Kidney capillary endothelial cell (primary cell): ENCODE measurements around the gene RBM33.
"Not testable (repeated sequence)": the region's sequence is repeated elsewhere in the genome, so short reads cannot be mapped to it uniquely, and the experiment has no call there.

ENCODE experiments used
- DNase-seq: peaks from one replicate; pipeline ENCODE4 v3.0.0-alpha.2; 2018; ENCODE audit warnings: low spot score

The RBM33 gene

DNA sequence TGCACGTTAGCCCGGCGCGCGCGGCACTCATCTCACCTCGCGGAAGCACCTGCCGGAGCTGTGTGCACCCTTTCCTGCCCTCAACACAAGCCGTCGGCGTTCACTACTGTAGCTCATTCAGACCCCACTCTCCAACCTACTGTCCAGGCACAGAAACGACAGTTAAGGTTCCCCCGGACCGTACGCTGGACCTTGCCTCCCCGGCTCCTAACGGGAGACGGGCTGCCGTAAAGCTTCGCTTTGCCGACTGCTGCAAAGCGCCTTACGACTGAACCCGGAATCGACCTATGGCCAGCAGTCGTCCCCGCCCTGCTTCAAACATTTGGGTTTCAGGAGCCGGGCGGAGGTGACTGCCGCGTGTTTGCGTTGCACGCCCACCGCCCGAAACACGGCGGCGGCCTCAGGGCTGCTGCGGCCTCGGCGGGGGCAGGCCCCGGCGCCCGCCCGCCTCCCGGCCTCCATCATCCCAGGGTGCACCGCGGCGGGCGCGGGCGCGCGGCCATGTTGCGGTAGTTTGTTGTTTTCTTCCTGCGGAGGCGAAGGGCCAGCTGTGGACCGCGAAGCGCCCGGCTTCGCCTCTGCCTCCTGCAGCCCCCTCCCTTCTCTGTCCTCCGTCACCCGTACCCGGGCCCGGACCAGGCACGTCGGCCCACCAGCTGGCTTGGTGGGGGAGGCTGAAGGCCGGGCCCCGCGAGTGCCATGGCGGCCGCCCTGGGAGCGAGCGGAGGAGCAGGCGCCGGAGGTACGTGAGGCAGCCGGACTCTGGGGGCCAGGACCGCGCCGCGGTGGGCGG is at the start of gene RBM33:
RBM33 (plus strand) TSS at position 484 of the 793 bp plus-strand sequence; CDS start at position 700, 216 bp downstream.
- peak; percentile 72 for DNase-seq

- no peak for DNase-seq
Measured at GRCh38 chr7:155594961-155595366, 49.5 kb upstream of the RBM33 start.

DNA sequence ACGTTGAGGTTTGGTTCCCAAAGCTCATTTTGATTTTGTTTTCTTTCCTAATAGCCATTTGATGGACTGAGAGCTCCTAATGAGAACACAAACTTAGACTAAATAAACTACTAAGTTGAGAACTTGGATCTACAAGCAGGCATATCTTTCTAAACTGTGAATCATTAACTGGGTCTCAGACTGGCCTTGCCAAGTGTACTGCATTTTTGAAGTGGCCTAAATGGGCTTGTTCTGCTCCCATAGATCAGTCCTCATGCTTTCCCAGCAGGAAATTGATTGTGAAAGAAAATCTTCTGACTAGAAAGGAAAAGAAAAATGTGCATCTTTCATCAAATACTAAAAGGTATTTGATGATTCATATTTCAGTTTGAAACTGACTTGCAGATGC is 46.7 kb upstream of the RBM33 start:
- no peak for DNase-seq

GRCh38 chr7:155598810-155599210 is 45.7 kb upstream of the RBM33 start:
- DNase-seq: peak; percentile 63

- no peak for DNase-seq
Measured at GRCh38 chr7:155602156-155602555, 42.3 kb upstream of the RBM33 start.

DNA sequence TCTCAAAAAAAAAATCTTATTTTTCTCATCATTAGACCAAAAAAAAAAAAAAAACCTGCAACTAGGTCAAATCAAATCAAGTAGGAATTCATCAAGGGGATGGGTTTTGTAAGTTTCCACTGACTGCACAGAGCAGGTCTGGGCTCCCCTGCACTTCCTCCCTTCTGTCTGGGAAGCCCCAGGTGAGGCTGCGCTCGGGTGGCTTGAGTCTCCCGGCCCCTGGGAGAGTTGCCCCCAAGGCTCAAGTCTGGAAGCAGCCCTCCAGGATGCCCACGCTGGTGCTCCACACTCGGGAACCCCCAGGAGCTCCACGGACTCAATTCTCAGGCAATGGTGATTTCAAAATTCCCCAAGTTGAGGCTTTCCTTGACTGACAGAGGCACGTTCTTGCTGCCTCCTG is 41.7 kb upstream of the RBM33 start:
- no peak for DNase-seq

- DNase-seq: no peak
Measured at GRCh38 chr7:155603205-155603857, 41.1 kb upstream of the RBM33 start.

DNA sequence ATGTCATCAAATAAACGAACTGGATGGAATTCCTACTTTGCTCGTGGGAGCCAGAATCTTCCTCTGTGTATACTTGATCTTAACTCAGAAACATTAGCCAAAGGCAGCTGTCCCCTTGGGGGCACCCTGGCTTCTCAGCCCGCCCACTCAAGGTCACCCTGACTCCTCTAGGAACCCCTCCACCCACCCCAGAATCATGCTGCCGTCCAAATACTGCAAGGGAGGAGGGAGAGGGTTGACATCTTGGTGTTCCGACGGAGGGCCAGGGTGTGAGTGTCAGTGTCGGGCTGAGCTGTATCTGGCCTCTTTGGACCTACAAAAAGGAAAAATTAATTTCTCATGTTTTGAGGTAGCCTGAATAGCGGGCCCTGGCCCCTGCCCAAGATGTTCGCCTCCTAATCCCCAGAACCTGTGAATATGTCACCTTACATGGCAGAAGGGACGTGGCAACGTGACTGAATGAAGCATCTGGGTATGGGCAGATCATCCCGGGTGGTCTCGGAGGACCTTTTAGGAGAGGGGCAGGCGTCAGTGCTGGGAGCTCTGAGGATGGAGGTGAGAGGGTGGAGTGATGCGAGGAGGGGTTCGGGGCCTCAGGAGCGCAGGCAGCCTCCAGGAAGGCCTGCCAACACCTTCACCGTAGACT is 40.5 kb upstream of the RBM33 start:
- no peak for DNase-seq

DNA sequence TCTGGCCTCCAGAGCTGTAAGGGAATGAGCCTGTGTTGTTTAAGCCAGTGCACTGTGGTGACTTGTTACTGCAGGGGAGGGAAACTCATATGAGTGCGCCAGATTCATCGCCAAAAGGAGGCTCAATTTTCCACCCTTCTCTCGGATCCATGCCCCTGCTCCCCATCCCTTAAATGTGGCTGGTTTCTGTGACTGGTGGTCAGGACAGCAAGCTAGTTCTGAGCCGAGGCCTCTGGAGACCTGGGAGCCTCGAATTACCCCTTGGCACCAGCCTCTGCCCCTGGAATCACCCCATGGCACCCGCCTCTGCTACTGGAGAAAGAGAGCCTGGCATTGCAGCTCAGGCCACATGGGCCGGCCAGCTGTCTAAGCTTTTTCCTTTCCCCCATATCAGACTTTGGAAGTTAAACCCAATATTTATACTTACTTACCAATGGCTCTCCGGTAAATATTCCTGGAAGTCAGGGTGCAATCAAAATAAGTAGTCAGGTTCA is 39.9 kb upstream of the RBM33 start:
- DNase-seq: no peak

DNA sequence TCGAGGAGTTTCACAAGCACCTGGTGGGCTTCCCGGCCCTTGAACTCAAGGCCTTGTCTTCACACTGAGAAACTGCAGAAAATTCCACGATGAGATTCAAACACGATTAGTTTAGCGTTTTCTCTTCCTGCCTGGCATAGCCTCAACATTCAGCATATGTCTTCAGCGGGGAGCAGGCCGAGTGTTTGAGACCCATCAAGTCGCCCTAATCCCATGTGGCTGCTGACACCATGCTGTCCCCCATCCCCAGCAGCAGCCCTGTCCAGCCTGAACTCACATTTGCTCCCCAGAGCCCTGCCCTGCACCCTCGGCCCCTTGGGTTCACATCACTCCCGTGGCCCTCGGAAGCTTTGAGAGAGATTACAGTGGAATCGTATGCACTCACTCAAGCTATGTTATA is 35.3 kb upstream of the RBM33 start:
- no peak for DNase-seq

GRCh38 chr7:155610633-155611193 is 33.7 kb upstream of the RBM33 start:
- no peak for DNase-seq

GRCh38 chr7:155611808-155612447 is 32.5 kb upstream of the RBM33 start:
- no peak for DNase-seq

DNA sequence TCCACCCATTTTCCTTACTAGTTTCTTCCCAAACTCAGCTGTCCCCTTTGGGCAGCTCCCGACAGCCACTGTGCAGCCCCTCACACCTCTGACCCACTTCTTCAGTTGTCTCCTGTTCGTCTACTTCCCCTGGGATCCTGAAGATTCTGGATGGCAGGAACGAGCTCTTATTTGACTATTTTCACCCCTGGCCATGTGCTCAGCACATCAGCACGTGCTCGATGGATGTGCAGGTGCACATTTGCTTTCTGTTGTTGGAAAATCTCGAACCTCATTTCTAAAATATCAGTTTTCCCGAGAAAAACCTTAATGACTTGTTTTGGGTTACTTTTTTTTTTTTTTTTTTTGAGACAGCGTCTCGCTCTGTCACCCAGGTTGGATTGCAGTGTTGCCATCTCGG is 31.8 kb upstream of the RBM33 start:
- DNase-seq: no peak

GRCh38 chr7:155615085-155615484 is 29.4 kb upstream of the RBM33 start:
- DNase-seq: not testable (repeated sequence)

DNA sequence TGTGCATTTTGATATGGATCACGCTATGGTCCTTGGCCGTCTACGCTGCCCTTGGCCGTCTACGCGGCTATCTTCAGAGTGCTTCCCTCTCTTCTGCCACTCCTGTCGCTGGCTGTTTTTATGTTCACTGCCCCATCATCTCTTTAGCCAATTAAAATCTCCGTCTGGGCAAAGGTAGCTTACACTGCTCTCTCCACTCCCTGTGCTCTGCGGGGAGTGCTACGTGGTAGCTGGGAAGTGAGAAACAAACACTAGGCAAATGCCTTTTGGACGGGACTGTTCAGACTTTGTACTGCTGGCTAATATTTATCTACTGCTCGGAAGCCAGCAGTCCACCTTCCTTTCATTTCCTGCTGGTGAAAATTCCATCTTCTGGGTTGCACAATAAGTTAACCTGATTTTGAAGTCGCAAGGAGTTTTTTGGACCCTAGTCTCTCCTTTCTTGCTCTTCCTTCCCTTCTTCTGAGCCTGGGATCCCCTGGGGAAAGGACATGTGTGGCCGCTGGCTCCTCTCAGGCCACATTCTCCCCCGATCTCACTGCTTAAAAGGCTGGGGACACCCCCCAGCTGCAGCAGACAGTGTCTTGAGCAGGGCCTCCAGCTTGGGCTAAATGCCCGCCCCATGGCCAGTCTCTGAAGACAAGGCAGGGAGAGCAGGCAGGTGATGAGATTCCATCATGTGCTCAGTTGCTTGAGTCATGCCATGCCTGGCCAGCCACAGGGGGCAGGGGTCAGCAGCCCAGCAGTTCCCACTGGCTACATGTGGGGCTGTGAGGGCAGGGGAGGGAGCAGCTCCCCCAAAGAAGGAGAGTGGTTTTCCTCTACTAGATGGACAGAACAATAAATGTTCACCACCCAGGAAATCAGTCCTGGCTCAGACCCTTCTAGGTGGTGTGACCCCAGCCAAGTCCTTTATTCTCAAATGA is 25.5 kb upstream of the RBM33 start:
- DNase-seq: no peak

DNA sequence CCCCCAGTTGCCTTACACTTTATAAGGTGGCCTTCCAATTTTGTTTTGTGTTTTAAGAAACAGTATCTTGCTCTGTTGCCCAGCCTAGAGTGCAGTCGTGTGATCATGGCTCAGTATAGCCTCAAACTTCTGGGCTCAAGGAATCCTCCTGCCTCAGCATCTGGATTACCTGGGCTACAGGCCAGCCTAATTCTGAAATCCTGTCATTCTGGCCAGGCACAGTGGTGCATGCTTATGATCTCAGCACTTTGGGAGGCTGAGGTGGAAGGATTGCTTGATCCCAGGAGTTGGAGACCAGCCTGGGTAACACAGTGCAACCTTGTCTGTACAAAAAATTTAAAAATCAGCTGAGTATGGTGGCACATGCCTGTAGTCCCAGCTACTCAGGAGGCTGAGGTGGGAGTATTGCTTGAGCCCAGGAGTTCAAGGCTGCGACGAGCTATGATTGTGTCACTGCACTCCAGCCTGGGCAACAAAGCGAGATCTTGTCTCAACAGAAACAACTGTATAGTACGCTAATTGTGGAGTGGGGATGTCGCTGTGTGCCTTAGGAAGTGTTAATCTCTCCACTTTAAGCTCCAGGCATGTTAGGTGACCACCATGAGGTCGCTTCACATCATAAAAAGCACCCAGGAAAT is 24.7 kb upstream of the RBM33 start:
- no peak for DNase-seq

- no peak for DNase-seq
Measured at GRCh38 chr7:155620497-155620896, 24.0 kb upstream of the RBM33 start.

- DNase-seq: no peak
Measured at GRCh38 chr7:155621418-155621980, 23.0 kb upstream of the RBM33 start.

- no peak for DNase-seq
Measured at GRCh38 chr7:155624412-155624811, 20.0 kb upstream of the RBM33 start.

DNA sequence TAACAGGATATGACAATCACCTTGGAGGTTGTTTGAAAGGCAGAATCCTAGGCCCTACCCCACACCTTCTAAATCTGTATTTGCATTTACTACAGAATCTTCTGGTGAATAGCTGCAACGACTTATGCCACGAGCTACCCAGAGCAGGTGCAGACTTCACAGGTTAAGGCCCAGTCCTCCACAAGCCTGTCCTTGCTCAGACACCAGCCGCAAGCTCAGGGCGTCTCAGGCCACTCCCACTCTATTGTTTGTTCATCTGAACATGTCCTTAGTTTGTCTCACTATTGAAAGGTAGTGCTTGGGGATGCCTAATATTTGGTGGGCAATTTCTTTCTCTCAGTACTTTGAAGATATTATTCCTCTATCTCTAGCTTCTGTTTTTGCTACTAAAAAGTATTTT is 18.9 kb upstream of the RBM33 start:
- no peak for DNase-seq
